ENCODE measurements around the gene SLC41A1.

DNA sequence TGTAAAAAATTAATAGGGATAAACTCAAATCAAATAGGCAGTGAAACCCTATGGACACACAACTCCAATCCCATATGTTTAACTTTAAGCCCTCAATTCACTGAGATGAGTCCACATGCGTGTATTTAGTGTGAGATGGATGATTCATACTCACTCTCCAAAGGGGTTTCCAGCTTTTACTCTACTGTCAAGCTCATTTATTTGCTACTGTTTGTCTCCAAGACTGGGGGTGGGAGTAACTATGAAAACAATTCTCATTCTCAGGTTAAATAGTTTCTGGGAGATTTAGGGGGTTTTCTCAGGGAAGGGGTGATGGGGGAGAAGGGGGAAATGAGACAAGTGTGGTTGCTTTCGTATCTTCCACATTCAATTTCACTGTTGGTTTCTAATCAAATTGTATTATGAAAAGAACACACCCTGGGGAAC, 40.4 kb downstream of the SLC41A1 start:
- TF ChIP-seq EZH2phosphoT487 (IDR thresholded peaks at IDR 0.05; ENCODE audit: low read depth), result peak; percentile 27; the same call in 1 of the 2 replicates
- TF ChIP-seq, protein P1, sequence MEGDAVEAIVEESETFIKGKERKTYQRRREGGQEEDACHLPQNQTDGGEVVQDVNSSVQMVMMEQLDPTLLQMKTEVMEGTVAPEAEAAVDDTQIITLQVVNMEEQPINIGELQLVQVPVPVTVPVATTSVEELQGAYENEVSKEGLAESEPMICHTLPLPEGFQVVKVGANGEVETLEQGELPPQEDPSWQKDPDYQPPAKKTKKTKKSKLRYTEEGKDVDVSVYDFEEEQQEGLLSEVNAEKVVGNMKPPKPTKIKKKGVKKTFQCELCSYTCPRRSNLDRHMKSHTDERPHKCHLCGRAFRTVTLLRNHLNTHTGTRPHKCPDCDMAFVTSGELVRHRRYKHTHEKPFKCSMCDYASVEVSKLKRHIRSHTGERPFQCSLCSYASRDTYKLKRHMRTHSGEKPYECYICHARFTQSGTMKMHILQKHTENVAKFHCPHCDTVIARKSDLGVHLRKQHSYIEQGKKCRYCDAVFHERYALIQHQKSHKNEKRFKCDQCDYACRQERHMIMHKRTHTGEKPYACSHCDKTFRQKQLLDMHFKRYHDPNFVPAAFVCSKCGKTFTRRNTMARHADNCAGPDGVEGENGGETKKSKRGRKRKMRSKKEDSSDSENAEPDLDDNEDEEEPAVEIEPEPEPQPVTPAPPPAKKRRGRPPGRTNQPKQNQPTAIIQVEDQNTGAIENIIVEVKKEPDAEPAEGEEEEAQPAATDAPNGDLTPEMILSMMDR (IDR thresholded peaks at IDR 0.05; ENCODE audit: low read depth, low read length), result no peak
